GDM1 (cell line): ENCODE measurements around the gene WNT9A.

Source experiments
- DNase-seq: peaks from one replicate; lab custom pipeline; 2025; lab: John Stamatoyannopoulos, UW

WNT9A gene

GRCh38 chr1:227897704-227898438 is 49.9 kb downstream of the WNT9A start:
- no peak for DNase-seq

- no peak for DNase-seq
Observed at GRCh38 chr1:227896710-227897655, 50.7 kb downstream of the WNT9A start.

- no peak for DNase-seq
Observed at GRCh38 chr1:227895828-227896685, 51.7 kb downstream of the WNT9A start.

GRCh38 chr1:227894831-227895451 is 52.8 kb downstream of the WNT9A start:
- DNase-seq, result no peak

- no peak for DNase-seq
Observed at GRCh38 chr1:227893949-227894721, 53.6 kb downstream of the WNT9A start.

- DNase-seq, result no peak
Observed at GRCh38 chr1:227893300-227893948, 54.3 kb downstream of the WNT9A start.

GRCh38 chr1:227892489-227893299 is 55.0 kb downstream of the WNT9A start:
- no peak for DNase-seq

GRCh38 chr1:227891955-227892488 is 55.7 kb downstream of the WNT9A start:
- DNase-seq, result no peak

GRCh38 chr1:227891223-227891954 is 56.3 kb downstream of the WNT9A start:
- DNase-seq, result no peak

GRCh38 chr1:227890451-227891222 is 57.1 kb downstream of the WNT9A start:
- no peak for DNase-seq

- DNase-seq, result no peak
Observed at GRCh38 chr1:227889863-227890405, 57.8 kb downstream of the WNT9A start.

- no peak for DNase-seq
Observed at GRCh38 chr1:227889047-227889862, 58.5 kb downstream of the WNT9A start.

- no peak for DNase-seq
Observed at GRCh38 chr1:227888404-227889046, 59.2 kb downstream of the WNT9A start.

GRCh38 chr1:227887697-227888403 is 59.9 kb downstream of the WNT9A start:
- DNase-seq, result no peak

GRCh38 chr1:227886993-227887696 is 60.6 kb downstream of the WNT9A start:
- no peak for DNase-seq
